Duodenal mucosa (tissue), 2 donors: ENCODE results near the gene KCNQ2.

Source experiments
- H3K27ac ChIP-seq: one replicate; pipeline ENCODE4 v1.7.0; 2013; ENCODE audit warnings: low read depth, low read length
- H3K27me3 ChIP-seq, 2 donors: one replicate each; pipeline ENCODE4 v1.7.0; 2013; ENCODE audit warnings: low read length in 2 of 2, control low read depth in 1 of 2; ENCODE audit not compliant: insufficient read depth in 2 of 2, control insufficient read depth in 1 of 2
- H3K36me3 ChIP-seq, 2 donors: one replicate each; pipeline ENCODE4 v1.7.0; 2013; ENCODE audit warnings: low read length in 2 of 2, control low read depth in 1 of 2; ENCODE audit not compliant: insufficient read depth in 2 of 2, control insufficient read depth in 1 of 2
- H3K4me1 ChIP-seq, 2 donors: one replicate each; pipeline ENCODE4 v1.7.0; 2013; ENCODE audit warnings: low read length in 2 of 2, control low read depth in 1 of 2; ENCODE audit not compliant: insufficient read depth in 2 of 2, control insufficient read depth in 1 of 2
- H3K4me3 ChIP-seq, 2 donors: one replicate each; pipeline ENCODE4 v1.7.0; 2013; ENCODE audit warnings: low read length in 2 of 2, low read depth in 1 of 2
- H3K9ac ChIP-seq, 2 donors: one replicate each; pipeline ENCODE4 v1.7.0; 2013; ENCODE audit warnings: low read length in 2 of 2, low read depth in 1 of 2
- H3K9me3 ChIP-seq, 2 donors: one replicate each; pipeline ENCODE4 v1.7.0; 2013; ENCODE audit warnings: low read length in 2 of 2, control low read depth in 1 of 2; ENCODE audit not compliant: control insufficient read depth in 1 of 2

The KCNQ2 gene

DNA sequence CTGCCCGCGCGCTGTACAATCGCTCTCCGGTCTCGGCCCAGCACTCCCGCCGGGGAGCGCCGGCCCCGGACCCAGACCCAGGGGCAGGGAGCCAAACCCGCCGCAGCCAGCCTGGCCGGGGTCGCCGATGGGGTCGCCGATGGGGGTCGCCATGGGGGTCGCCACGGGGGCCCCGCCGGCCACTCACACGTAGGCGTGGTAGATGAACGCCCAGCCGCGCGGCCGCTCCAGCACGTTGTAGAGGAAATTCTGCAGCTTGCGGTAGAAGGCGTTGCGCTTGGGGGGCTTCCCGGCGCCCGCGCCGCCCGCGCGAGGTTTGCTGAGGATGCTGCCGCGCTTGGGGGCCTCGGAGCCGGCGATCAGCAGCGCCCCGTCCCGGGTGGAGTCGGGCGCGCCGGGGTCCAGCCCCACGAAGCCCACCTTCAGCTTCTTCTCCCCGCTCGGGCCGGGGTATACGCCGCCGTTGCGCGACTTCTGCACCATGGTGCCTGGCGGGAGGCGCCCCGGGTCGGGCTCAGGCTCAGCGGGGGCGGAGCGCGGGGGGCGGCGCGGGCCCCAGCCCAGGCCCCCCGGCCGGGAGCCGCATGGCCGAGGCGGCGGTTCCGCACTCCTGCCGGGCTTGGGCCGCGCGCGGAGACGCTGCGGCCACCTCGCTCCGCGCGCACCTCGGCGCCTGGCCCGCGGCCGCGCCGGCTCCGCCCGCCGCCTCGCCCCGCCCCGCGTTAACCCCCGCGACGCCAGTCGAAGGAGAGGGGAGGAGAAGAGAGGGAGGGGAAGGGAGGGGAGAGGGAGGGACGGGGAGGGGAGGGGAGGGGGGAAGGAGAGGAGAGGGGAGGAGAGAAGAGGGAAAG is at the start of gene KCNQ2:
Gene KCNQ2 (minus strand): TSS at position 675 of the 851 bp plus-strand sequence. CDS start 192 bp downstream, at position 483.
- H3K36me3 ChIP-seq, result no peaks in the 10 kb centered on the region
- peaks cover 21 to 41% of the 10 kb centered on the region in 2 donors for H3K27me3 ChIP-seq
- no peak within 1 kb of the TSS for H3K27ac ChIP-seq
- H3K4me3 ChIP-seq, result no peak within 1 kb of the TSS
- no peak within 1 kb of the TSS for H3K9ac ChIP-seq
- no peaks in the 10 kb centered on the region for H3K4me1 ChIP-seq
- H3K9me3 ChIP-seq, result no peaks in the 10 kb centered on the region

DNA sequence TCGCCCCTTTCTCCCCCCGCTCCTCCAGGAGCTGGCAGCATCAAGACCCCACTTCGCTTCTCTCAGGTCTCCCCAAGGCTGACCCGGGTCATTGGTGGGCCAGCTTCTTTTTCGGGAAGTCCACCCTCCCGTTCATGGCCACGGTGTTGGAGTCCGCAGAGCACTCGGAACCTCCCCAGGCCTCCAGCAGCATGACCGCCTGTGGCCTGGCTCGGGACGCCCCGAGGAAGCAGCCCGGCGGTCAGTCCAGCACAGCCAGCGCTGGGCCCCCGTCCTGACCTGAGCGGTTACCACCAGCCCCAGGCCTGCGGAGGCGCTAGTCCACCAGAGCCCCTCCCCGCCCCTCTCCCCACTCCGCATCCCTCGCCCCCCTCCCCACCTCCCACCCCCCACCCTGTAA is 49.1 kb upstream of the KCNQ2 start:
- Histone ChIP-seq H3K4me1 (peaks cover 8 to 18% of the 10 kb centered on the region in 2 donors), H3K9me3 (peaks cover 4 to 6% of the 10 kb centered on the region in 2 donors), H3K36me3 (peaks cover 14 to 19% of the 10 kb centered on the region in 2 donors), H3K27ac (no peak overlapping the region), H3K4me3 (peak overlapping the region; percentile 84 to 92), H3K9ac (peak overlapping the region; percentile 82 to 90), H3K27me3 (peaks cover 4 to 26% of the 10 kb centered on the region in 2 donors)

DNA sequence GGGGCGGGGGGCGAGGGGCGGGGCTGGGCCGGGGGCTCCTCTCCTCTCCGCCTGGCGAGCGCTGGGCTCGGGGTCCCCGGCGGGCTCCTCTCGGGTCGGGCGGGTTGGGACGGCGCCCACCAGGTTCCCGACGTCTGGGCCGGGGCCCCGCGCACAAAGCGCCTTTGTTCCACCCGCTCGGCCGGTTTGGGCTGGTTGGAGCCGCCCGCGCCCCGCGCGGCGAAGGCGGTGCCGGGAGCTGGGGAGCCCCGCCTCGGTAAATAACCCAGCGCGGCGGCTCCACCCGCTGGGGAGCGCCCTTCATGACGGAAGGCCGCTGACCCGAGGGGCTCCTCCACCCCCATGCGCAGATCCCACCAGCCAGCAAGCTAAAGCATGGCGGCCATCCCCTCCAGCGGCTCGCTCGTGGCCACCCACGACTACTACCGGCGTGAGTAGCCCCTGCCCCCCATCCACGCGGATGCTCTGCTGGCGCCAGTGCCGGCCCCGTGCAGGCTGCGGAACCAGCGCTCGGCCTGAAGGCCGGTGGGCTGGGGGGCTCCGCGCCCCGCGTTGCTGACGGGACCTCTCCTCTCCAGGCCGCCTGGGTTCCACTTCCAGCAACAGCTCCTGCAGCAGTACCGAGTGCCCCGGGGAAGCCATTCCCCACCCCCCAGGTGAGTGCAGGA is 48.6 kb upstream of the KCNQ2 start:
- H3K9ac ChIP-seq, result peak overlapping the region; percentile 82 to 90
- peak overlapping the region; percentile 84 to 92 for H3K4me3 ChIP-seq
- H3K27ac ChIP-seq, result peak overlapping the region; percentile 94
- peaks cover 4 to 26% of the 10 kb centered on the region in 2 donors for H3K27me3 ChIP-seq
- peaks cover 8 to 18% of the 10 kb centered on the region in 2 donors for H3K4me1 ChIP-seq
- H3K36me3 ChIP-seq, result peaks cover 14 to 19% of the 10 kb centered on the region in 2 donors
- H3K9me3 ChIP-seq, result peaks cover 4 to 6% of the 10 kb centered on the region in 2 donors

DNA sequence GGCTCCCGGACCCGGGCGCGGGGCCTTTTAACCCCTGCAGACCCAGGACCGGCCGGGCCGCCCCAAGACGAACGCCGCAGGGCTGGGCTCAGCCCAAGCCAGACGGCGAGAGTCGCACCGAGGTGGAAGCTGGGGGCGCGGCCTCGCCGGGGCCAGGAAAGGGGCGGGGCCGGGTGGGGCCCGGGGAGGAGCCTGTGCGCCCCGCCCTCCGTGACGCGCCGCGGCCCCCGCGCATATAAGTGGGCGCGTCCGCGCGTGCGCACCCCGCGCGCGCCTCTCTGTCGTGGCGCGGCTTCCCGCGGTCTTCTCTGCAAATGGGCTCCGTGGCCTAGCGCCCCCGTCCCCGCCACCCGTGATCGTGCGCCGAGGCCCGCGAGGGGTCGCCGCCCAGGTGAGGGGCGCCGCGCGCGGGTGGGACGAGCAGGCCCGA is 48.1 kb upstream of the KCNQ2 start, which contains the start of gene PPDPF:
Gene PPDPF (plus strand): TSS at position 262 of the 430 bp plus-strand sequence. CDS start 544 bp downstream, outside the sequence.
- peak within 1 kb of the TSS; percentile 82 to 90 for H3K9ac ChIP-seq
- H3K4me3 ChIP-seq, result peak within 1 kb of the TSS; percentile 84 to 92
- H3K27ac ChIP-seq, result peak within 1 kb of the TSS; percentile 94
- peaks cover 4 to 26% of the 10 kb centered on the region in 2 donors for H3K27me3 ChIP-seq
- H3K4me1 ChIP-seq, result peaks cover 8 to 18% of the 10 kb centered on the region in 2 donors
- H3K36me3 ChIP-seq, result peaks cover 14 to 19% of the 10 kb centered on the region in 2 donors
- H3K9me3 ChIP-seq, result peaks cover 4 to 6% of the 10 kb centered on the region in 2 donors

DNA sequence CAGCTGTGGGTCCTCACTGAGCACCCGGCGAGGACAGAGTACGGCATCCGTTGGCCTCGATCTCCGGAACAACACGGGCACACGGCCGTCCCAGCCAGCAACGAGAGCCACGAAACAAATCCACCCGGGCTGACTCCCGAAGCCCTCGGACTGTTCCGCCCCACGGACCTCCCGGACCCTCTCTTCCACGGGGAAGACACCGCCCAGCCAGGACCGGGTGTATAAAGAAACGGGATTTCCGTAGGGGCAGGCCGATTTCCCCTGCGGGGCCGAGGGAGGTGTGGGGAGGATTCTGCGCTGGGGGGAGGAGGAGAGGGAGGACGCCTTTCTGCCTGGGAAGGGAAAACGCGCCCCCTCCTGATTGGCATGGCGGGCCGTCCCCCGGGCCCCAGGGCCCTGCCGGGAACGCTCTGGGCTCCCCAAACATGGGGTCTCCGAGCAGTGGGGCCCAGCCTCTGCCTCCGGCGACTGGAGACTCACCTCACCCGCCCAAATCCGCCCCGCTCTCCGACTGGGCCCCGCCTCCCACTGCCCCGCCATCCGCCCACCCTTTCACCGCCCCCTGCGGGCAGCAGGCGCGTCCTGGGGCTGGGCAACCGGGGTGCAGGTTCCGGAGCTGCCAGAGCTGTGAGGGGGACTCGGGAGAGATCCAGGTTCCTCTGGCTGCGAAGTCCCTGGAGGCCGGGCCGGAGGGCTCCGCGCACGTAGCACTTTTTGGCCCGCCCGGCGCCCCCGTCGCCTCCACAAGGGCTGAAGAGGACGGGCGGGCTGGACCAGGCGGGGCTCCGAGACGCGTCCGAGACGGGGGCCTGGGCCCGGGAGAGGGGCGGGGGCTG is 47.4 kb upstream of the KCNQ2 start:
- H3K9ac ChIP-seq, result peak overlapping the region; percentile 51 to 65
- H3K36me3 ChIP-seq, result peaks cover 14 to 19% of the 10 kb centered on the region in 2 donors
- H3K4me1 ChIP-seq, result peaks cover 8 to 18% of the 10 kb centered on the region in 2 donors
- peaks cover 4 to 6% of the 10 kb centered on the region in 2 donors for H3K9me3 ChIP-seq
- peaks cover 4 to 26% of the 10 kb centered on the region in 2 donors for H3K27me3 ChIP-seq
- peak overlapping the region; percentile 50 for H3K27ac ChIP-seq
- peak overlapping the region; percentile 63 to 64 for H3K4me3 ChIP-seq

DNA sequence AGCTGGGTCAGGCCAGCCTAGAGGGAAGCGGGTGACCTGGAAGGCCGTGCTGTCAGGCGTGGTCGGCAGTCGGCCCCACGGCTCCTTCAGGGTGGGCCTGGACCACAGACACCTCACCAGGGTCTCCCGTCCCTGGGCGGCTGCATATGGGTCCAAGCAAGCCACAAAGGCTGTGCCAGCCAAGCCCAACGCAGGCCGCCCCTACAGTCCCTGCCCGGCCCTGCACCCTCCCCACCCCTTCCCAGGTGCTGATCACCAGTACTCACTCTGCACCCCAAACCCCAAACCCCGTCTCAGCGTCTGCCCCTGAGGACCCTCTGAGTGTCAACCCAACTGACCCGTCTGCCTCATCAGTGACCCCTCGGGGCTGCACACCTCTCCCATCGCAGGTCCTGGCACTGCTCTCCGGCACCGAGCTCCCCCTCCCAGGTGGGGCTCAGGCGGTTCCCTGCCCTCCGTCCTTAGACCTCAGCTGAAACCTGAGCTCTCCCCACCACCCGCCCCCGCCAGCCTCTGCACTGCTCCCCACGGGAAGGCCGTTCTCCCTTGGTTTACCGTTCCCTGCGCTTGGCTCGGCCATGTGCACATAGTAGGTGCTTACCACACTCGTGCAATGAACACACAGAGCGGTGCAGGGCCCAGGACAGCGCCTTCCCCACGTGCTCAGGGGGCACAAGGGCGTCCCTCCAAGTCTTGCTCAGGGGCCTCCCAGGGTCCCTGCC is 46.7 kb upstream of the KCNQ2 start:
- peaks cover 14 to 19% of the 10 kb centered on the region in 2 donors for H3K36me3 ChIP-seq
- no peak overlapping the region for H3K27ac ChIP-seq
- H3K9me3 ChIP-seq, result peaks cover 4 to 6% of the 10 kb centered on the region in 2 donors
- H3K9ac ChIP-seq, result peak overlapping the region in 1 of 2 donors; percentile 65
- peak overlapping the region; percentile 63 to 64 for H3K4me3 ChIP-seq
- H3K4me1 ChIP-seq, result peaks cover 8 to 18% of the 10 kb centered on the region in 2 donors
- H3K27me3 ChIP-seq, result peaks cover 4 to 26% of the 10 kb centered on the region in 2 donors

DNA sequence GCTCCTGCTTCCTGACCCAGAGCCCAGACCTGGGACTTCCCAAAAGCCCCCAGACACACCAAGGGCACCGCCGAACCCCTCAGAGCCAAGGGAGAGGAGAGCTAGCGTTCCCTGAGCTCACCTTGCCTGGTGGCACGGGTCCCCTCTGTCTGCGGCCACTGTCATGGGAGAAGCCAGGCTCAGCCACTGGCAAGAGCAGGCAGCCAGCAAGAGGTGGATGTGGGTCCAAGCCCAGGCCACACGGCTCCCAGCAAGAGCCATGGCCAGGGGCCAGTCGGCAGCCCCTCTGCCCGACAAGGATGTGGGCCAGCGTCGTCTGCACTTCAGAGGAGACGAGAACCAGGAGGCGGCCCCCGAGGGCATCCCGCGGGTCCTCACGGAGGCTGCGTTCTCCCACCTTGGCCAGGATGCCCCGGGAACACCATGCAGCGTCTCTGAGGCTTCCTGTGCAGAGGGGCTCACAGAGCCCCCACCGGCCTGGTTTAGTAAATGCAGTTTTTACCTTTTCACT is 46.0 kb upstream of the KCNQ2 start:
- Histone ChIP-seq H3K27ac (no peak overlapping the region), H3K4me3 (no peak overlapping the region), H3K9ac (no peak overlapping the region)

DNA sequence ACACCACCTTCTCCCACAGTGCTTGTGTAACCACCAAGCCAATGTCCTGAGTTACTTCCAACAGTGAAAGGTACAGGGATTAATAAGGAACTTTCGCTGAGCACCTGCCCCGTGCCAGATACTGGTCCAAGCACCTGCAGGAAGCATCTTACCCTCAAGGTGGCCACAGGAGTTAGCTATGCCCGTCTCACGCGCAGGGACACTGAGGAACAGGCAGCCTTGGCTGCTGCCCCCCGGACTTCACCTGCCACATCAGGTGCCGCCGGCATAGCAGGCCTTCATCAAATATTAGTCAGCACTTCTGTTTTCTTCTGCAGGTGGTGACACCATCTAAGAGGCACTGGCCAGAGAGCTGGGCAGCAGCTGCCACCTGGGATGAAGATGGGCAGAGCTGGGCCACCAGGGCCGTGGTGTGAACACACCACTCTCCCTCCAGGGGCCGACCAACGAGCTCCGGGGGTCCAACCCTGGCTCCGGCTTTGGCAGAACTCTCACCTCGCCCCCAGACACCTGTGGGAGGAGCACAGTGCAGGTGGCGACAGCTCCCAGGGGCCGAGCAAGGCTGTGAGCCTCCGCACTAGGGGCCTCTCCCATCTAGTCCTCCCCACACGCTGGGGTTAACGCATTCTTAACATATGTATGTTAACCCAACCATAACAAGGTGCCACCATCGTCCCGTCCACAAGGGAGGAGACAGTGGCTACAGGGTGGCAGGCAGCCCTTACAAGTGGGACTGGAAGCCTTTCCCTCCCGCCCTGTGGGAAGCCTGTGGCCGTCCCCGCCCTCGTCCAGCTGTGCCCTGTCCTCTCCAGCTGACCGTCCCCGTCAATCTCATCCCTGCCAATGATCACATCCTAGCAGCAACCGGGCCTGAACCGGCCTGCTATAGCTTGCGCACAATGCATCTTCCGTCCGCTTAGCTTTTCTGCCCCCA is 45.2 kb upstream of the KCNQ2 start:
- Histone ChIP-seq H3K9ac (no peak overlapping the region), H3K27me3 (peaks cover 8 to 26% of the 10 kb centered on the region in 2 donors), H3K4me1 (peaks cover 8 to 17% of the 10 kb centered on the region in 2 donors), H3K9me3 (no peaks in the 10 kb centered on the region), H3K36me3 (peaks cover 8% of the 10 kb centered on the region in 2 donors), H3K4me3 (no peak overlapping the region), H3K27ac (no peak overlapping the region)

More for the DNA sequence above, 46.0 kb upstream of the KCNQ2 start:
- Histone ChIP-seq H3K9me3 (peaks cover 3 to 4% of the 10 kb centered on the region in 2 donors), H3K36me3 (peaks cover 12 to 16% of the 10 kb centered on the region in 2 donors), H3K4me1 (peaks cover 8 to 18% of the 10 kb centered on the region in 2 donors), H3K27me3 (peaks cover 4 to 26% of the 10 kb centered on the region in 2 donors)
